ENCODE data around the gene OSCAR.

Gene OSCAR

DNA sequence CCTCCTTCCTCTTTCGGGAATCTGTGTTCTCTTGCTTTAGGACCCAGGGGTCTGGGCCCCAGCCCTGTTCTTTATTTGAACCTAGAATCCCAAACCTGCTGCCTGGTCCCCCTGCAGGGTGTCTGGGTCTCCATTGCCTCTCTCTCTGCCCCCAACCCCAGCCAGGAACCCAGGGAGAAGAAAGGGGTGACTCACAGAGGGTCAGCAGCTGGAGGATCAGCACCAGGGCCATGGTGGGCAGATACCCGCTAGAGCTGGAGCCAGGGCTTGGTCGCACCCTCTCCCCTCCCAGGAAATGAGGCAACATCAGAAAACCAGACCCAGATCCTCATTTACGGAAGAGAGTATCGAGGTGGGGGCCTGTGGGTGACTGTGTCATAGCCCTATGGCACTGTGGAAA, at the start of gene OSCAR:
Gene OSCAR, minus strand, starts transcription at position 243 of the 400 bp plus-strand sequence. Its CDS starts 11 bp downstream, at position 232.
- no peak within 1 kb of the TSS for H3K27ac ChIP-seq (ENCODE audit: poor library complexity, severe bottlenecking)
- no peak for ATAC-seq (ENCODE audit: low read depth)
- H3K4me3 ChIP-seq (ENCODE audit: severe bottlenecking), result no peak within 1 kb of the TSS

GRCh38 chr19:54149021-54149812, 48.6 kb upstream of the OSCAR start:
- peaks cover 94% of the 10 kb centered on the region for H3K36me3 ChIP-seq (ENCODE audit: low read depth)
- DNase-seq (ENCODE audit: low spot score) (no peak), ATAC-seq (ENCODE audit: low read depth) (no peak)
- no peak overlapping the region for H3K27ac ChIP-seq (ENCODE audit: poor library complexity, severe bottlenecking)
- no peaks in the 10 kb centered on the region for H3K27me3 ChIP-seq (ENCODE audit: insufficient read depth, poor library complexity, severe bottlenecking)
- no peaks in the 10 kb centered on the region for H3K9me3 ChIP-seq (ENCODE audit: severe bottlenecking)
- H3K4me1 ChIP-seq (ENCODE audit: insufficient read depth, poor library complexity, severe bottlenecking), result no peaks in the 10 kb centered on the region
- TF ChIP-seq CTCF (IDR thresholded peaks at IDR 0.05; ENCODE audit: poor library complexity, severe bottlenecking), result no peak
- no peak overlapping the region for H3K4me3 ChIP-seq (ENCODE audit: severe bottlenecking)

More for the DNA sequence above, at the start of gene OSCAR:
- H3K9me3 ChIP-seq (ENCODE audit: severe bottlenecking), result no peaks in the 10 kb centered on the region
- peaks cover 9% of the 10 kb centered on the region for H3K36me3 ChIP-seq (ENCODE audit: low read depth)
- DNase-seq (ENCODE audit: low spot score), result no peak
- H3K27me3 ChIP-seq (ENCODE audit: insufficient read depth, poor library complexity, severe bottlenecking), result no peaks in the 10 kb centered on the region
- no peak for TF ChIP-seq CTCF (IDR thresholded peaks at IDR 0.05; ENCODE audit: poor library complexity, severe bottlenecking)
- H3K4me1 ChIP-seq (ENCODE audit: insufficient read depth, poor library complexity, severe bottlenecking), result no peaks in the 10 kb centered on the region

DNA sequence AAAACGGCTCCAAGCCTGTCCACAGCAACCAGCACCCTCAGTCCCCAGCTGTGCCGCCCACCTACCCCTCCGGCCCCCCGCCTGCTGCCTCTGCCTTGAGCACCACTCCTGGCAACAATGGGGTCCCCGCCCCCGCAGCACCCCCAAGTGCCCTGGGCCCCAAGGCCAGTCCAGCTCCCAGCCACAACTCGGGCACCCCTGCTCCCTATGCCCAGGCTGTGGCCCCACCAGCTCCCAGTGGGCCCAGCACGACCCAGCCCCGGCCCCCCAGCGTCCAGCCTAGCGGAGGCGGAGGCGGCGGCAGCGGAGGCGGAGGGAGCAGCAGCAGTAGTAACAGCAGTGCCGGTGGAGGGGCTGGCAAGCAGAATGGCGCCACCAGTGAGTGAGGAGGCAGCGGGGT, 47.6 kb upstream of the OSCAR start:
- no peak overlapping the region for H3K4me3 ChIP-seq (ENCODE audit: severe bottlenecking)
- H3K27ac ChIP-seq (ENCODE audit: poor library complexity, severe bottlenecking), result no peak overlapping the region
- H3K36me3 ChIP-seq (ENCODE audit: low read depth), result peaks cover 94% of the 10 kb centered on the region
- H3K9me3 ChIP-seq (ENCODE audit: severe bottlenecking), result no peaks in the 10 kb centered on the region
- DNase-seq (ENCODE audit: low spot score), result no peak
- no peaks in the 10 kb centered on the region for H3K4me1 ChIP-seq (ENCODE audit: insufficient read depth, poor library complexity, severe bottlenecking)
- no peaks in the 10 kb centered on the region for H3K27me3 ChIP-seq (ENCODE audit: insufficient read depth, poor library complexity, severe bottlenecking)
- no peak for TF ChIP-seq CTCF (IDR thresholded peaks at IDR 0.05; ENCODE audit: poor library complexity, severe bottlenecking)
- no peak for ATAC-seq (ENCODE audit: low read depth)

GRCh38 chr19:54147676-54148075, 47.1 kb upstream of the OSCAR start:
- no peak overlapping the region for H3K27ac ChIP-seq (ENCODE audit: poor library complexity, severe bottlenecking)
- H3K27me3 ChIP-seq (ENCODE audit: insufficient read depth, poor library complexity, severe bottlenecking), result no peaks in the 10 kb centered on the region
- DNase-seq (ENCODE audit: low spot score), result no peak
- H3K36me3 ChIP-seq (ENCODE audit: low read depth), result peaks cover 94% of the 10 kb centered on the region
- no peaks in the 10 kb centered on the region for H3K9me3 ChIP-seq (ENCODE audit: severe bottlenecking)
- no peak overlapping the region for H3K4me3 ChIP-seq (ENCODE audit: severe bottlenecking)
- no peak for TF ChIP-seq CTCF (IDR thresholded peaks at IDR 0.05; ENCODE audit: poor library complexity, severe bottlenecking)
- no peaks in the 10 kb centered on the region for H3K4me1 ChIP-seq (ENCODE audit: insufficient read depth, poor library complexity, severe bottlenecking)
- no peak for ATAC-seq (ENCODE audit: low read depth)

DNA sequence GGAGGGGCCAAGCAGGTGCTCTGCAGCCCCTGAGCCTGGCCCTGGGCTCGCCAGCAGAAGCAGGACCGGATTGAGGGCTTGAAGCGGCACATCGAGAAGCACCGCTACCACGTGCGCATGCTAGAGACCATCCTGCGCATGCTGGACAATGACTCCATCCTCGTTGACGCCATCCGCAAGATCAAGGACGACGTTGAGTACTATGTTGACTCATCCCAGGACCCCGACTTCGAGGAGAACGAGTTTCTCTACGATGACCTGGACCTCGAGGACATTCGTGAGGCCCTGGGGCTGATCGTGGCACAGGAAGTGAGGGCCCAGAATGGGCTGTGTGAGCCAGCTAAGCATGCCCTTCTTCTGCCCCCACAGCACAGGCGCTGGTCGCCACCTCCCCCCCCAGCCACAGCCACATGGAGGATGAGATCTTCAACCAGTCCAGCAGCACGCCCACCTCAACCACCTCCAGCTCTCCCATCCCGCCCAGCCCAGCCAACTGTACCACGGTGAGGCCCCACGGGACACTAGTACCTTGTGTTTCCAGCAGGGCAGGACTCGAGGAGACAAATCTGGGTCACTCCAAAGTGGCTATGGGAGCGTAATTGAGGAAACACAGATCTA, 45.0 kb upstream of the OSCAR start:
- Histone ChIP-seq H3K27me3 (ENCODE audit: insufficient read depth, poor library complexity, severe bottlenecking) (no peaks in the 10 kb centered on the region), H3K9me3 (ENCODE audit: severe bottlenecking) (no peaks in the 10 kb centered on the region), H3K4me3 (ENCODE audit: severe bottlenecking) (no peak overlapping the region), H3K27ac (ENCODE audit: poor library complexity, severe bottlenecking) (no peak overlapping the region), H3K36me3 (ENCODE audit: low read depth) (peaks cover 94% of the 10 kb centered on the region), H3K4me1 (ENCODE audit: insufficient read depth, poor library complexity, severe bottlenecking) (no peaks in the 10 kb centered on the region)
- no peak for TF ChIP-seq CTCF (IDR thresholded peaks at IDR 0.05; ENCODE audit: poor library complexity, severe bottlenecking)
- ATAC-seq (ENCODE audit: low read depth) (no peak), DNase-seq (ENCODE audit: low spot score) (no peak)

All from RWPE2 (cell line).